Limb (tissue), 2 donors: Measurements from ENCODE around the gene SLC28A3.

Experiments
- DNase-seq, 2 donors: peaks; one replicate each; pipeline ENCODE4 v3.0.0-alpha.2; 2016; ENCODE audit errors: extremely low spot score in 2 of 2

SLC28A3 gene

GRCh38 chr9:84343111-84343521 lies 2.6 kb upstream of the SLC28A3 start:
- no peak for DNase-seq

GRCh38 chr9:84339962-84340361 lies 596 bp downstream of the SLC28A3 start:
- DNase-seq = no peak

GRCh38 chr9:84339503-84339902 lies 1.1 kb downstream of the SLC28A3 start:
- no peak for DNase-seq

GRCh38 chr9:84338792-84339191 lies 1.8 kb downstream of the SLC28A3 start:
- no peak for DNase-seq

GRCh38 chr9:84337252-84337651 lies 3.3 kb downstream of the SLC28A3 start:
- no peak for DNase-seq

- DNase-seq = no peak
These were observed 9.3 kb downstream of the SLC28A3 start for GRCh38 chr9:84331119-84331809.

- DNase-seq = no peak
These were observed 10.3 kb downstream of the SLC28A3 start for GRCh38 chr9:84330246-84330645.

- no peak for DNase-seq
These were observed 13.4 kb downstream of the SLC28A3 start for GRCh38 chr9:84327184-84327583.

GRCh38 chr9:84325347-84325973 lies 15.1 kb downstream of the SLC28A3 start:
- no peak for DNase-seq

GRCh38 chr9:84324811-84325210 lies 15.7 kb downstream of the SLC28A3 start:
- DNase-seq = no peak

- DNase-seq = no peak
These were observed 16.7 kb downstream of the SLC28A3 start for GRCh38 chr9:84323858-84324257.

- no peak for DNase-seq
These were observed 17.7 kb downstream of the SLC28A3 start for GRCh38 chr9:84322828-84323227.

GRCh38 chr9:84320231-84320630 lies 20.3 kb downstream of the SLC28A3 start:
- DNase-seq = no peak

- no peak for DNase-seq
These were observed 20.9 kb downstream of the SLC28A3 start for GRCh38 chr9:84319632-84320031.

GRCh38 chr9:84318981-84319380 lies 21.6 kb downstream of the SLC28A3 start:
- no peak for DNase-seq

- no peak for DNase-seq
These were observed 23.0 kb downstream of the SLC28A3 start for GRCh38 chr9:84317563-84317962.

GRCh38 chr9:84315278-84315877 lies 25.2 kb downstream of the SLC28A3 start:
- peak; percentile 55 to 74 for DNase-seq

- no peak for DNase-seq
These were observed 26.3 kb downstream of the SLC28A3 start for GRCh38 chr9:84314306-84314705.

GRCh38 chr9:84310883-84311282 lies 29.7 kb downstream of the SLC28A3 start:
- no peak for DNase-seq

GRCh38 chr9:84305497-84306131 lies 34.9 kb downstream of the SLC28A3 start:
- DNase-seq = no peak

GRCh38 chr9:84304166-84304565 lies 36.4 kb downstream of the SLC28A3 start:
- no peak for DNase-seq

- DNase-seq = no peak
These were observed 37.5 kb downstream of the SLC28A3 start for GRCh38 chr9:84303061-84303460.
